Transverse colon (tissue), 4 donors: ENCODE results near the gene ZNF385B. TPM values are rescaled to one million over a fixed set of nuclear protein-coding genes. Genes with fewer than 3 reads are reported as not detected.

Experiments used
- DNase-seq: peaks from one replicate; pipeline ENCODE4 v3.0.0-alpha.2; 2019
- H3K27ac ChIP-seq, 4 donors: fragments of 200-600 bp; sonication (generic); 2 replicates each; pipeline ENCODE4 v1.5.1; 2016 to 2018; ENCODE audit warnings: inconsistent platforms in 4 of 4
- H3K27me3 ChIP-seq: fragments of 200-600 bp; sonication (generic); 2 replicates; pipeline ENCODE4 v1.5.1; 2017; ENCODE audit warnings: inconsistent platforms
- H3K36me3 ChIP-seq, 4 donors: fragments of 200-600 bp; sonication (generic); 2 replicates each; pipeline ENCODE4 v1.5.1; 2017 to 2019; ENCODE audit warnings: inconsistent platforms in 4 of 4
- H3K4me1 ChIP-seq, 4 donors: fragments of 200-600 bp; sonication (generic); 2 replicates each; pipeline ENCODE4 v1.5.1; 2017 to 2020; ENCODE audit warnings: inconsistent platforms in 4 of 4
- H3K4me3 ChIP-seq, 4 donors: fragments of 200-600 bp; sonication (generic); 1 replicate in 1 of 4; 2 replicates in 3 of 4; pipeline versions ENCODE4 v1.5.1 to v1.6.1; 2017 to 2019; ENCODE audit warnings: inconsistent platforms in 4 of 4
- H3K9me3 ChIP-seq, 2 donors: fragments of 200-600 bp; sonication (generic); 2 replicates each; pipeline ENCODE4 v1.5.1; 2017 to 2019; ENCODE audit warnings: inconsistent platforms in 2 of 2
- EP300 ChIP-seq: sonication (generic); formaldehyde crosslinking; IDR thresholded peaks from one replicate; pipeline ENCODE4 v1.6.1; 2017; ENCODE audit warnings: antibody characterized with exemption, low read depth
- POLR2A ChIP-seq: fragments of 450-650 bp; IDR thresholded peaks from one replicate; pipeline ENCODE4 v1.6.1; 2016; ENCODE audit warnings: antibody characterized with exemption, mild to moderate bottlenecking, moderate library complexity
- POLR2AphosphoS5 ChIP-seq, 3 donors: sonication (generic); formaldehyde crosslinking; IDR thresholded peaks; one replicate each; pipeline ENCODE4 v1.6.1; 2016; ENCODE audit warnings: antibody characterized with exemption in 3 of 3
- WGBS, 2 donors: methylation state at CpG; one replicate each; pipeline ENCODE4 v1.1.5; 2018; ENCODE audit warnings: low coverage in 1 of 2; 5-methylcytosine and 5-hydroxymethylcytosine counted together
- in situ Hi-C, 4 donors: fragments of 200-750 bp; cut with MboI; loops; one replicate each; pipeline versions ENCODE4 v1.15.0 to v1.15.1; 2017; ENCODE audit warnings: low sequenced_read_pairs in 3 of 4, low pct_ligation_motif_present in 1 of 4, low pct_unique_long_range_greater_than_20kb in 1 of 4
- intact Hi-C: fragments of 100-400 bp; cut with DNase I; formaldehyde crosslinking; loops from one replicate; pipeline ENCODE4 v1.15.1; 2023; ENCODE audit warnings: low total_unique reads
- total RNA-seq, 4 donors: library from RNA; depleted of rRNA; stranded (reverse); fragments of >200 nt; gene quantifications; one replicate each; pipeline ENCODE4 v1.1.0, GENCODE V29; 2016
- TF ChIP-seq, protein P1 (sequence below), 5 experiments: fragments of 200-600 bp in 3 of 5; fragments of 450-650 bp in 2 of 5; sonication (generic) in 3 of 5; IDR thresholded peaks; 1 replicate in 2 of 5; 2 replicates in 3 of 5; pipeline ENCODE4 v1.5.1; 2016 to 2017; ENCODE audit warnings: antibody characterized with exemption in 5 of 5, inconsistent platforms in 3 of 5, mild to moderate bottlenecking in 2 of 5, moderate library complexity in 1 of 5

The ZNF385B gene
- total RNA-seq, 4 donors from 2014 or later: 1.2 to 6.0 (median 2.4) TPM

DNA sequence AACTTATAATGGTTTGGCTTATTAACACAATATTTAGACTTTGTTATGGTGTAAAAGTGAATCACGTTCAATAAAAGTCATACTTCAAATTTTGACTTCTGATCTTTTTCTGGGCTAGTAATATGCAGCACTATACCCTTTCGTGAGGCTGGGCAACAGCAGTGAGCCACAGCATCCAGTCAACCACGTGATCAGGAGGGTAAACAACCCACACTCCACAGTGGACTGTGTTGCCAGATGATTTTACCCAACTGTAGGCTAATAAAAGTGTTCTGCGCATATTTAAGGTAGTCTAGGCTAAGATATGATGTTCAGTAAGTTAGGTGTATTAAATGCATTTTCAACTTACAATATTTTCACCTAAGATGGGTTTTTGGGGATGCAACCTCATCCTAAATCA is 148.6 kb downstream of the ZNF385B start:
- H3K4me3 ChIP-seq: no peak overlapping the region
- no peak for TF ChIP-seq POLR2AphosphoS5 (IDR thresholded peaks at IDR 0.05)
- TF ChIP-seq, protein P1, sequence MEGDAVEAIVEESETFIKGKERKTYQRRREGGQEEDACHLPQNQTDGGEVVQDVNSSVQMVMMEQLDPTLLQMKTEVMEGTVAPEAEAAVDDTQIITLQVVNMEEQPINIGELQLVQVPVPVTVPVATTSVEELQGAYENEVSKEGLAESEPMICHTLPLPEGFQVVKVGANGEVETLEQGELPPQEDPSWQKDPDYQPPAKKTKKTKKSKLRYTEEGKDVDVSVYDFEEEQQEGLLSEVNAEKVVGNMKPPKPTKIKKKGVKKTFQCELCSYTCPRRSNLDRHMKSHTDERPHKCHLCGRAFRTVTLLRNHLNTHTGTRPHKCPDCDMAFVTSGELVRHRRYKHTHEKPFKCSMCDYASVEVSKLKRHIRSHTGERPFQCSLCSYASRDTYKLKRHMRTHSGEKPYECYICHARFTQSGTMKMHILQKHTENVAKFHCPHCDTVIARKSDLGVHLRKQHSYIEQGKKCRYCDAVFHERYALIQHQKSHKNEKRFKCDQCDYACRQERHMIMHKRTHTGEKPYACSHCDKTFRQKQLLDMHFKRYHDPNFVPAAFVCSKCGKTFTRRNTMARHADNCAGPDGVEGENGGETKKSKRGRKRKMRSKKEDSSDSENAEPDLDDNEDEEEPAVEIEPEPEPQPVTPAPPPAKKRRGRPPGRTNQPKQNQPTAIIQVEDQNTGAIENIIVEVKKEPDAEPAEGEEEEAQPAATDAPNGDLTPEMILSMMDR (IDR thresholded peaks at IDR 0.05): no peak
- WGBS, 2 donors: 59 to 75% methylated on average over 3 to 4 of the region's 4 CpGs
- H3K27ac ChIP-seq: no peak overlapping the region
- DNase-seq: no peak
- intact Hi-C loops (loop anchor here (5.0 kb wide), 1 partner anchor 674 kb away; no protein-coding TSS in a partner anchor), in situ Hi-C loops (no loop called here)
- no peaks in the 10 kb centered on the region for H3K27me3 ChIP-seq
- no peaks in the 10 kb centered on the region for H3K4me1 ChIP-seq
- H3K9me3 ChIP-seq: no peaks in the 10 kb centered on the region
- no peaks in the 10 kb centered on the region for H3K36me3 ChIP-seq

DNA sequence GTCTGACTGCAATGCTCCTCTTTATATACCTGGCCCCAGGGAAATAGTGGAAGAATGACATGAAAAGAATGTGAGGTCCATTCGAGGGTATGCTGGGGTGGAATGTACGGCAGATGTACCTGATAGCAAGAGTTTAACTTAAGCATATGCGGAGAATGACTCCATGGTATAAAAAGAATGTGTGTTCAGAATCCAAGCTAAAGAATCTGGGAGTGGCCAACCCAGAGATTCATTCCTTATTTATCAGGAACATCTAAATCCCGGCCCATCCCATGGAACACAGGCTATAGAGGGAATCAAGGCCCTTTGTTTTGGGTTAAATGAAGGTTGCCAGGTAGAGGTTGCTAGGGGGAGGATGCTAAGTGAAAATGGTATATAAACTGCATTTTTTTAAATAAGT is 150.0 kb downstream of the ZNF385B start:
- no peaks in the 10 kb centered on the region for H3K9me3 ChIP-seq
- H3K27ac ChIP-seq: no peak overlapping the region
- H3K27me3 ChIP-seq: no peaks in the 10 kb centered on the region
- no peak overlapping the region for H3K4me3 ChIP-seq
- no peak for DNase-seq
- intact Hi-C loops (loop anchor here (5.0 kb wide), 1 partner anchor 676 kb away; no protein-coding TSS in a partner anchor), in situ Hi-C loops (no loop called here)
- TF ChIP-seq POLR2A (no peak), POLR2AphosphoS5 (IDR thresholded peaks at IDR 0.05) (no peak), EP300 (no peak)
- TF ChIP-seq, protein P1 (IDR thresholded peaks at IDR 0.05): no peak
- WGBS, 2 donors: 80 to 82% methylated on average over 4 of the region's 4 CpGs
- H3K36me3 ChIP-seq: no peaks in the 10 kb centered on the region
- no peaks in the 10 kb centered on the region for H3K4me1 ChIP-seq

DNA sequence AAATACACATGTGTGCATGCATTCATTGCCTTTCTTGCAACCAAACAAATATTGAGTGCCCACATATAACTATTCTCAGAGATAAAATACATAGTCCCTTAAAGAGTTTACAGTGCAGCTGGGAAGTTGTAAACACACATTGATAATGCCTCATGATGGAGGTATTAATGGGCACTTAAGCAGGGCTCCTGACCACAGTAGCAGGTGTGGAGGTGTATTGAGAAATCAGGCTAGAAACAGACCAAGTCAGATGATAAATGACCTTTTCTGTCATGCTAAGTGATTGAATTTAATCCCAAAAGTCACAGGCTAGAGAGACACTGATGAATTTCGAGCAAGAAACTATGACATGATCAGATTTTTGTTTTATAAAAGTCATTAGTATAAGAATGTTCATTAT is 157.7 kb downstream of the ZNF385B start:
- no peaks in the 10 kb centered on the region for H3K9me3 ChIP-seq
- H3K27me3 ChIP-seq: no peaks in the 10 kb centered on the region
- DNase-seq: no peak
- H3K36me3 ChIP-seq: no peaks in the 10 kb centered on the region
- no peak overlapping the region for H3K27ac ChIP-seq
- in situ Hi-C loops (no loop called here), intact Hi-C loops (no loop called here)
- no peaks in the 10 kb centered on the region for H3K4me1 ChIP-seq
- 45 to 56% methylated on average over 1 of the region's 1 CpG for WGBS, 2 donors
- H3K4me3 ChIP-seq: no peak overlapping the region
- TF ChIP-seq EP300 (no peak), POLR2AphosphoS5 (IDR thresholded peaks at IDR 0.05) (no peak), POLR2A (no peak)
- TF ChIP-seq, protein P1 (IDR thresholded peaks at IDR 0.05): no peak

DNA sequence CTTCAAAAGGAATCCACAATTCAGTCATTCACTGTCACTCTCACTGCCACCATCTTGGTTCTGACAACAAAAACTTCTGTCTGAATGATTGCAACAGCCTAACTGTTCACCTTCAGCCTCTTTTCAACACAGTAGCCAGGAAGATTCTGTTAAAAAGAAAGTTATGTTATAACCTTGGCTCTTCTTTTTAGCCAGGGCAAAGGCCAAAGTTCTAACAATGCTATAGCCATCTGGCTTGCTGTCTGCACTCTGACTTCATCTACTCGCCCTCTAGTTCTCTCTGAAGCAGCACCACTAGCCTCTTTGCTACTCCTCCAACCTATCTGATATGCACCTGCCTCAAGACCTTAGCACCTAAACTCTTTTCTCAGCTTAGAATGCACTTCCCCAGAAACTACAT is 158.5 kb downstream of the ZNF385B start:
- no peaks in the 10 kb centered on the region for H3K4me1 ChIP-seq
- no peaks in the 10 kb centered on the region for H3K27me3 ChIP-seq
- H3K9me3 ChIP-seq: no peaks in the 10 kb centered on the region
- WGBS, 2 donors: 46 to 67% methylated on average over 1 of the region's 1 CpG
- intact Hi-C loops: no loop called here
- H3K36me3 ChIP-seq: no peaks in the 10 kb centered on the region
- H3K27ac ChIP-seq: no peak overlapping the region
- TF ChIP-seq, protein P1 (IDR thresholded peaks at IDR 0.05): no peak
- TF ChIP-seq POLR2A (no peak), EP300 (no peak), POLR2AphosphoS5 (IDR thresholded peaks at IDR 0.05) (no peak)
- in situ Hi-C loops: no loop called here
- H3K4me3 ChIP-seq: no peak overlapping the region
- no peak for DNase-seq
